Measurements from ENCODE around the gene STRN.

STRN gene

DNA sequence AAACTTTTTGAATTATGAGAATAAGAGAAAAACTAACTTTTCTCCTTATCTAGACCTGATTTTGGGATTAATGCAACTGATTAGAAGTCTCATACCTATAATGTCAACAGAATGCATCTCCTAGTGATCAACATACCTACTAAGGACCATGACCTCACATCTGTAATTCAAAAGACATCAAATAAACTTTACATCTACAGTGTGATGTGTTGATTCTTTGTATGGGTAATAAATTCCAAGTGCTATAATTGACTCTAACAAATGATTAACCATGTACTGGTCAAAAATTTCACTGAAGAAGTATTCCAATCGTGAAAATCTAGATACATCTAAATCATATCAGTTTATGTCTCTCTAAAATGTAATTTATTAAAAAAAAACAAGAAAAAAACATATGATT is 84.5 kb downstream of the STRN start:
- TF ChIP-seq, protein P1, sequence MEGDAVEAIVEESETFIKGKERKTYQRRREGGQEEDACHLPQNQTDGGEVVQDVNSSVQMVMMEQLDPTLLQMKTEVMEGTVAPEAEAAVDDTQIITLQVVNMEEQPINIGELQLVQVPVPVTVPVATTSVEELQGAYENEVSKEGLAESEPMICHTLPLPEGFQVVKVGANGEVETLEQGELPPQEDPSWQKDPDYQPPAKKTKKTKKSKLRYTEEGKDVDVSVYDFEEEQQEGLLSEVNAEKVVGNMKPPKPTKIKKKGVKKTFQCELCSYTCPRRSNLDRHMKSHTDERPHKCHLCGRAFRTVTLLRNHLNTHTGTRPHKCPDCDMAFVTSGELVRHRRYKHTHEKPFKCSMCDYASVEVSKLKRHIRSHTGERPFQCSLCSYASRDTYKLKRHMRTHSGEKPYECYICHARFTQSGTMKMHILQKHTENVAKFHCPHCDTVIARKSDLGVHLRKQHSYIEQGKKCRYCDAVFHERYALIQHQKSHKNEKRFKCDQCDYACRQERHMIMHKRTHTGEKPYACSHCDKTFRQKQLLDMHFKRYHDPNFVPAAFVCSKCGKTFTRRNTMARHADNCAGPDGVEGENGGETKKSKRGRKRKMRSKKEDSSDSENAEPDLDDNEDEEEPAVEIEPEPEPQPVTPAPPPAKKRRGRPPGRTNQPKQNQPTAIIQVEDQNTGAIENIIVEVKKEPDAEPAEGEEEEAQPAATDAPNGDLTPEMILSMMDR (IDR thresholded peaks at IDR 0.05; ENCODE audit: insufficient read depth, missing control alignments), result no peak
- peak; percentile 38 for FAIRE-seq

DNA sequence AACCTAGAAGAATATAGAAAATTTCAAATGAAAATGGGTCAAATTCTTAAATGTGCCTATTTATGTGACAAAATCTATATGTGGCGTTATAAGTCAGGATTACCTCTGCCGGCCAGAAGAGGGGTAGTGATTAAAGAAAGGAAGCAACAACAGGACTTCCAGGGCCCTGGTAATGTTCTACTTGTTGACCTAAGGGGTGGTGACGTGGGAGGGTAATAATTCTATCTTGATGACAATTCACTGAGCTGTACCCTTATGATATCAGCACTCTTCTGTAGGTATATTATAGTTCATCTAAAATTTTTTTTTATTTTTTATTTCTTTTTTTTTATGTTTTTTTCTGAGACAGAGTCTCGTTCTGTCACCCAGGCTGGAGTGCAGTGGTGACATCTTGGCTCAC is 87.9 kb downstream of the STRN start:
- no peak for DNase-seq (ENCODE audit: insufficient read length, low spot score)
- no peak for FAIRE-seq
- TF ChIP-seq, protein P1 (IDR thresholded peaks at IDR 0.05; ENCODE audit: insufficient read depth, missing control alignments), result no peak

More for the DNA sequence above, 84.5 kb downstream of the STRN start:
- no peak for DNase-seq (ENCODE audit: insufficient read length, low spot score)

DNA sequence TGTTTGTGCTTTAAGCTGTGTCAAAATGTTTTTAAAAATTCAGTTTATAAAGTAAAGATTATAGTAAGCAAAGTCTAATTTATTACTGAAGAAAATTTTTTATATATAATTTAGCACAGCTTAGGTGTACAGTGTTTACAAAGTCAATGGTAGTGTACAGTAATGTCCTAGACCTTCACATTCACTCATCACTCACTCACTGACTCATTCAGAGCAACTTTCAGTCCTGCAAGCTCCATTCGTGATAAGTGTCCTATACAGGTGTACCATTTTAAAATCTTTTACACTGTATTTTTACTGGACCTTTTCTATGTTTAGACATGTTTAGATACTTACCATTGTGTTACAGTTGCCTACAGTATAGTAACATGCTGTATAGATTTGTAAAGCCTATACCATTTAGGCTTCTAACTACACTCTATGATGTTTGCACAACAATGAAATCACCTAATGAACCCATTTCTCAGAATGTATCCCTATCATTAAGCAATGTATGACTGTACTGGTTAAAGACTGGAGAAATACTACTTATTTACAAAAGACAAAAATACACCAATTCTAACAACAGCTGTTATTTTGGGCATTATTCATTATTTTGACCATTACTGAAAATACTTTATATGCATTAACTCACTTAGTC is 95.1 kb downstream of the STRN start:
- no peak for FAIRE-seq

DNA sequence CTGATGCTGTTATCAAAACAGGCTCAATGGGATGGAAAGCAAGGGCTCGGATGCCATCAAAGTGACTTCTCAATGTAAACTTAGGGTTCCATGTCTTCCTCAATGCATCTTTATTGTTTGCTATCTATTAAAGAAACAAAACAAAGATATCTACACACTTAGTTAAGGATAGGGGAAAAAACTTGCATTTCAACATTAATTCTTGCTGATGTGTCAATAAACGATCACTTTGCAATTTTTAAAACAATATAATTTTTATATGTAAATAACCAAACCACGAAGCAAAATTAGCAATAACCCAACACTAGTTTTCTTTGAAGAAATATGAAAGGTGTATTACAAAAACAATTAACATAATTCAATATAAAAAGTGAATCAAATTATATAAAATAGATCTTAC is 96.7 kb downstream of the STRN start:
- TF ChIP-seq, protein P1 (IDR thresholded peaks at IDR 0.05; ENCODE audit: insufficient read depth, missing control alignments), result no peak
- FAIRE-seq, result no peak
- DNase-seq (ENCODE audit: insufficient read length, low spot score), result no peak

More for the DNA sequence above, 95.1 kb downstream of the STRN start:
- DNase-seq (ENCODE audit: insufficient read length, low spot score), result no peak
- TF ChIP-seq, protein P1 (IDR thresholded peaks at IDR 0.05; ENCODE audit: insufficient read depth, missing control alignments), result no peak

GRCh38 chr2:36861896-36862295 is 104.4 kb downstream of the STRN start:
- TF ChIP-seq, protein P1 (IDR thresholded peaks at IDR 0.05; ENCODE audit: insufficient read depth, missing control alignments), result no peak
- no peak for DNase-seq (ENCODE audit: insufficient read length, low spot score)
- no peak for FAIRE-seq

DNA sequence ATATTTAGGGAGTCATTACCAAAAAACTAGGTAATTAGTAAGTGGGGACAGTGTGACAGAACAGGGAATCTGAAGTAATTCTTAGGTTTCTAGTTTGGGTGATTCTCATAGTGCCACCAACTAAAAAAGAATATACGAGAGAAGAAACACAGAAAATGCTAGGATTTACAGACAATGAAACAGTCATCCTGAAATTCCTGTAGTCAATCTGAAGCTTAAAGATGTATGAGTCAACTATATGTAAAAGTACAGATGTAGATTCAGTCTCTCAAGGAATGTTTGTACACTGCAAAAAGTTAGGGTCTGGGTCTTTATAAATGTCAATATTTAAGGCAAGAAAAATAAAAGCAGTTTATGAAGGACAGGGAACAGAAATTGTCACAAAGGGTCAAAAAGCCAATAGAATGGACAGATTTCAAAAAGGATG is 107.0 kb downstream of the STRN start:
- no peak for DNase-seq (ENCODE audit: insufficient read length, low spot score)
- no peak for FAIRE-seq
- TF ChIP-seq, protein P1 (IDR thresholded peaks at IDR 0.05; ENCODE audit: insufficient read depth, missing control alignments), result no peak

DNA sequence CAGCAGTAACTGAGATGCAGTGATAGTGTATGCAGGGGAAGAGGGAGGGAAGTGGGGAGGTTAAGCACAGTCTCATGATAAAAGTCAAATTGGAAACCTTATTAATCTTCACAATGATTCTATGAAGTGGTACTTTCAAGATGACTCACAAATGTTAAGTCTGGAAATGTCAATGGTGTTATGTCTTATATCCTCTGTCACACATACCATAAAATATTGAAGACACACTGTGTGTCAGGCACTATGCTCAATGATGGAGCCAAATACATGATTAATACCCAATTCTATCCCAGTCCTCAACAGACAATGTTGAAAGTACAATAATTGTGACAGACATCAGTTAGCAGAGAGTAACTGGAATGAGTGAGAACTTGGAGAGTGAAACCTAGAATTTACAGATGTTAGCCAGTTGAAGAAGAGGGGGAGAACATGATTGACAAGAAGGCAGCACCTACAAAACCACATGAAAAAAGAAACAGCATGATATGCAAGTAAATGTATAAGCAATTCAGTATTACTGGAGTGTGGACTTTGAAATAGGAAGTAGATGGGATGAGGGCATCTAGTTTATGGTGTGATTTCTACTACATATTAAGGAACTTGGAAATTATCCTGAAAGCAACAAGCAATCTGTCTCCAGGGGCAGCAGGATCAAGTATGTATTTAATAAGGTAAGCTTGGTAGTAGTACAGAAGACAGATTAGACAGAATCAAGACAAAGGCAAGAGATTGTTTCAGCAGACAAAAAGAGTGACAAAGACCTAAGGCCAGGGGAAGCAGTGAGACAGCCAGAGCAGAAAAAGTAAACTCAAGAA is 107.6 kb downstream of the STRN start:
- FAIRE-seq (no peak), DNase-seq (ENCODE audit: insufficient read length, low spot score) (no peak)
- TF ChIP-seq, protein P1 (IDR thresholded peaks at IDR 0.05; ENCODE audit: insufficient read depth, missing control alignments), result no peak
